GM12801 (cell line): Measurements from ENCODE around the gene CACNG4.

ENCODE experiments used
- CTCF ChIP-seq: IDR thresholded peaks from one replicate; pipeline ENCODE4 v1.5.1; 2011; ENCODE audit warnings: control low read depth; ENCODE audit not compliant: insufficient read length; ENCODE audit errors: extremely low read depth

CACNG4 gene

DNA sequence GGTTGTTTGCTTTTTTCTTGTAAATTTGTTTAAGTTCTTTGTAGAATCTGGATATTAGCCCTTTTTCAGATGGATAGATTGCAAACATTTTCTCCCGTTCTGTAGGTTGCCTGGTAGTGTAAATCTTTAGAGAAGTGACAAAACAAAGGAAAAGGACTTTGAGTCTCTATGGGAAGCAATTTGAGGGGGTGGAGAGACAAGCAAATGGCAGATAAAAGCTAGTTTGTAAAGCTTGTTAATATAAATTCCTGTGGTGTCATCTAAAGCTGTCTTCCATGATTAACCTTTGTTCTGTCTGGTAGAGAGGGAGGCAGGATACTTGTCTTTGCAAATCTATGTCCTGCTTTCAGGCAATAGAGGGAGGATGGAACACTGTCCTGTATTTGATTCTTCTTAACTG lies 40.6 kb upstream of the CACNG4 start:
- no peak for TF ChIP-seq CTCF

GRCh38 chr17:66925811-66926500 lies 38.6 kb upstream of the CACNG4 start:
- no peak for TF ChIP-seq CTCF

- TF ChIP-seq CTCF: no peak
Observed at GRCh38 chr17:66928949-66929348, 35.6 kb upstream of the CACNG4 start.

DNA sequence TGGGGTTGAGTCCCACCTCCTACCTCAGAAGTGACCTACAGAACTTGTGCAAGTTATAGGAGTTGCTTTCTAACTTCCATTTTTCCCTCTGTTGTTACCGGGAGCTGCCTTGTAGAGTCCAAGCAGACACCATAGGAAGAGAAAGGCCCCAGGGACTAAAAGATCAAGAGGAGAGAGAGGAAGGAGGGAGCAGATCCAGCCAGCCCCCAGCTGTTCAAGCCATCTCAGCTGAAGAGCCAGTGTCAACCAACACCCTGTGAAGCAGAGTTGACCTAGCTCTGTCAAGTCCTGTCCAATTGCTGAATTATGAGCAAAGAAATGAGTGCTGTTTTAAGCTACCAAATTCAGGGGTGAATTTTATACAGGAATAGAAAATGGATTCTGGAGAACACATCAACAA lies 34.9 kb upstream of the CACNG4 start:
- no peak for TF ChIP-seq CTCF

GRCh38 chr17:66930933-66931332 lies 33.6 kb upstream of the CACNG4 start:
- TF ChIP-seq CTCF: no peak

GRCh38 chr17:66932311-66932710 lies 32.2 kb upstream of the CACNG4 start:
- TF ChIP-seq CTCF: no peak

GRCh38 chr17:66934040-66934439 lies 30.5 kb upstream of the CACNG4 start:
- no peak for TF ChIP-seq CTCF

DNA sequence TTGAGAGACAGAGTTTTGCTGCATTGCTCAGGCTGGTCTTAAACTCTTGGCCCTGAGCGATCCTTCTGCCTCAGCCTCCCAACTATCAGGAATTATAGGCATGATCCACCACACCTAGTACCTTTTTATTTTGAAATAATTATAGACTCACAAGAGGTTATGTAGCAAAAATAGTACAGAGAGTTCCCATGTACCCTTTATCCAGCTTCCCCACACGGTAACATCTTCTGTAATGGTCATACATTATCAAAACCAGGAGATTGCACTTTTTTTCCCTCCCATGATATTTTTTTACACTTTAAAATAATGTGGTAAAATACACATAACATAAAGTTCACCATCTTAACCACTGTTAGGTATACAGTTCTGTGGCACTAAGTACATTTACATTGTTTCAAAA lies 28.8 kb upstream of the CACNG4 start:
- TF ChIP-seq CTCF: no peak
